DMS79 treated with DMSO at 0.1 percent for 48 hours (cell line): ENCODE results near the gene SYNE1.
"Not testable (repeated sequence)": the region's sequence is repeated elsewhere in the genome, so short reads cannot be mapped to it uniquely, and the experiment has no call there.

Experiments used
- DNase-seq: peaks from one replicate; lab custom pipeline; 2025; lab: John Stamatoyannopoulos, UW

SYNE1 gene

DNA sequence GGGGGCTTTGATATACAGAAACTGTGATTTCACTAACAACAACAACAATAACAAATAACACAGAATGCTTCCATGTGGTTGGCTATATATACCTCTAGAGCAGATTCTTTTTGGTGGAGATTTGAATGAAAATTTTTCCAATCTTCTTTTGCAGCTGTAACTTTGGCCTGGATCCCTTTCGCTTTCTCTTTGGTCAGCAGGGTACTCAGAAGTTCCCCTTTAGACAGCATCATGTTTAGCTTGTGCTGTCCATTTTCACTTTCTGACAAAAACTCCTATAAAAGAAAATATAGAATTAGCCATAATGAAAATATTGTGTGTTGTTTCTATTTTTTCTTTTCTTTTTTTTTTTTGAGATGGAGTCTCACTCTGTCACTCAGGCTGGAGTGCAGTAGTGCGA, 264.2 kb downstream of the SYNE1 start:
- no peak for DNase-seq

DNA sequence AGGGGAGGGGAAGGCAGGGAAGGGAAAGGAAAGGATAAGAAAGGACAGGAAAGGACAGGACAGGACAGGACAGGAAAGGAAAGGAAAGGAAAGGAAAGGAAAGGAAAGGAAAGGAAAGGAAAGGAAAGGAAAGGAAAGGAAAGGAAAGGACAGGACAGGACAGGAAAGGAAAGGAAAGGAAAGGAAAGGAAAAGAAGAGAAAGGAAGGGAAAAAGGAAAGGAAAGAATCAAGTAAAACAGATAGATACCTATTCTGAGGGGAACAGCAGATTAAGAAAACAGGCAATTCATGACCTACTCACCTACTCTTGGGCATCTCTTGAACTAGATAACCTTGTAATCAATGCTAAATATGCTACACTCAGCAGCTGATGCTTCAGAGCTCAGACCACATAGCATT, 265.4 kb downstream of the SYNE1 start:
- DNase-seq, result no peak

DNA sequence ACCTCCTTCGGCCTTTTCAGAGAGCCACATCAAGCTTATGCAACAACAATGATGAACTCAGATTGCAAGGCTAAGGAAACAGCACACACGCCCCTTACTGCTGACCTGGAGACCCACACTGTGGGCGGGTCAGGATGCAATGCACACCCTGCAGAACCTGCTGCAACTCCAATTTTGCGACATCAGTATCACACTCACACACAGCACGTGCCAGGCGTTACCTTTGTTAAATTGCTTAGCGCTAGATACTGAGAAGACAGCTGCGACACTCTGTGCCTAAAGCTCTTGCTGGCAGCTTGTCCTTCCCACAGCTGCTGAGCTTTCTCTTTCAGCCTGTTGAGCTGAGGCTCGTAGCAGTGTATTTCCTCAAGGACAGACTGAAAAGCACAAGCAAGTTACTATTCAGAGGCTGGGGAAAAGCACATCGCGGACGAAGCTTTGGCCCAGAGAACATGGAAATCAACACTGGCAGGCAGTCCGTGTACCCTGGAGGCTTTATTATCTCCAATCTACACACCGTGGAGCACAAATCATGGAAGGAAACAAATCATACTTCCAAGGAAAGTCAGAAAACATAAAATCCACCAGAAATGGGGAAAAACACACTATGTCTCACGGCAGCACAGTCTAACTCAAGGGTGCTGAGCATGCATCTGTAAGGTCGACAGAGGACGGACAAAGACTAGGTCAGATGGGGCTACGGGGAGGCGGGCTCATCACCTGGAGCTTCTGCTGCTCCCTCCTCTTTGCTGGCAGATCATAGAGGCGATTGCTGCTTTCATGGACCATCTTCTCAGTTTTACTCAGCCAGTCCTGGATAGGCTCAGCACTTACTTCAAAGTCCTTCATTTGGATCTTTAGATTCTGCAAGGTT, 268.2 kb downstream of the SYNE1 start:
- DNase-seq, result no peak

GRCh38 chr6:152364866-152365265, 272.3 kb downstream of the SYNE1 start:
- no peak for DNase-seq

GRCh38 chr6:152360034-152360433, 277.1 kb downstream of the SYNE1 start:
- no peak for DNase-seq

DNA sequence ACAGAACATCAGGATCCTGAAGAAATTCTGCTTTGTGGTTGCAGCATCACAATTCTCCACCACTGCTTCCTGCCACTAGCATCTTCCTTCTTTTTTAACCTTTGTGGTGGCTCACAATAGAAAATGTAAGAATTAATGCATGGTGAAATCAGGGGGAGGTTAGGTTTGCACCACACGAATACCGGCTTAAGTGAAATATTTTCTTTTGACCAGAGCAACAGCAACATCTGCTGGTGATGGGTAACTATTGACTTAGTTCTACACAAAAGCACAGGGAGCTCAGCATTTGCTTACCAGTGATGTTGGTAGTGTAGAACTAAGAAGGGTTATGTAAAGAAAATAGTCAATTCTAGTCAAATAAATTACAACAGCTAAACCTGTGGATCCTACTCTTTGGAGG, 280.5 kb downstream of the SYNE1 start:
- no peak for DNase-seq

- no peak for DNase-seq
These were observed 281.1 kb downstream of the SYNE1 start for GRCh38 chr6:152356016-152356415.

GRCh38 chr6:152355166-152355565, 282.0 kb downstream of the SYNE1 start:
- DNase-seq, result no peak

- DNase-seq, result no peak
These were observed 283.7 kb downstream of the SYNE1 start for GRCh38 chr6:152353440-152353839.

DNA sequence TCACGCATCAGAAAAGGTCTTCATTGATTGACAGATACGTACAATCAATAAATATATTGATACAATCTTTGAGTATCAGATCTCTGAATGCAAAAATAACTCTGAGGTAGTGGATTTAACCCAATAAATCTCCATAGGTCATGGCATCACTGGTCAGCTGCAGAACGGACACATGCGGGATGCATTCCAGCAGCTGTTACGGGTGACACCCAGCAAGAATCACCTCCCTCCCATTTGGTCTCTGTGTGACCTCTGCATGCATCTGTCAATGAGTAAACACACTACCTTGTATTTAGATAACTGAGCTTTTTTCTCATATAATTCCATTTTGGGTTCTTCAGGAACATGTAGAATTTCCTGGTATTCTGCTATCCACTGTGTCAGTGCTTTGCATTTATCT, 285.4 kb downstream of the SYNE1 start:
- DNase-seq, result no peak

DNA sequence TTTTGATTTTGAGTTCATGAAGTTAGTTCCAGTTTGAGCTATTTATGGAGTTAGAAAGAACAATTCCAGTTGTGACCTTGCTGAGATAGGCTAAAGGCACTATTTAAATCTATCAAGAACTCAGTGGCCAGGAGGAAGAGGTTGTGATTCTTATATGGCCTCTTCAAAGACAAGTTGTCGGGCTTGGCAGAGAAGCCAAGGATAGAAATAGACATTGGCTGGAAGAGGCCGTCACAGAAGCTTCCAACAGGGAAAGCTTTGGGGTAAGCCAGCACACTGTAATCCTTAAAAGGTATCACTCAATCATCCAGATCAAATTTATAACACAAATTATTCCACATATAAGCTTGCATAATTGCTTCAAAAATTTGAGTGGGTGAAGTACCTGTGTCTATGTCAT, 286.1 kb downstream of the SYNE1 start:
- DNase-seq, result no peak

DNA sequence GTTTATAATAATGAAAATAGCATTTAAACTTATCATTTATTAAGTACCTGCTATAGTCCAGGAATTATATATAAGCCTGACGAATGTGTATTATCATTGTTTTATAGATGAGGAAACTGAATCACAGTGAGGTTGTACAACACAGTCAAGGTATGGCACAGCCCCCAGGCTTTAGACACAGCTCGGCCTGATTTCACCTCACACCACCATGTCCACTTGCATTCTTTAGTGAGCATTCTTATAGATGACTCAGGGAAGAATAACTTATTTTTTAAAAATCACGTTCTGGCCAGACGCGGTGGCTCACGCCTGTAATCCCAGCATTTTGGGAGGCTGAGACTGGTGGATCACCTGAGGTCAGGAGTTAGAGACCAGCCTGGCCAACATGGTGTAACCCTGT, 289.0 kb downstream of the SYNE1 start:
- DNase-seq, result no peak

GRCh38 chr6:152343735-152344360, 293.3 kb downstream of the SYNE1 start:
- DNase-seq, result no peak

- DNase-seq, result no peak
These were observed 295.6 kb downstream of the SYNE1 start for GRCh38 chr6:152341596-152341995.

- DNase-seq, result no peak
These were observed 298.6 kb downstream of the SYNE1 start for GRCh38 chr6:152338335-152339125.

DNA sequence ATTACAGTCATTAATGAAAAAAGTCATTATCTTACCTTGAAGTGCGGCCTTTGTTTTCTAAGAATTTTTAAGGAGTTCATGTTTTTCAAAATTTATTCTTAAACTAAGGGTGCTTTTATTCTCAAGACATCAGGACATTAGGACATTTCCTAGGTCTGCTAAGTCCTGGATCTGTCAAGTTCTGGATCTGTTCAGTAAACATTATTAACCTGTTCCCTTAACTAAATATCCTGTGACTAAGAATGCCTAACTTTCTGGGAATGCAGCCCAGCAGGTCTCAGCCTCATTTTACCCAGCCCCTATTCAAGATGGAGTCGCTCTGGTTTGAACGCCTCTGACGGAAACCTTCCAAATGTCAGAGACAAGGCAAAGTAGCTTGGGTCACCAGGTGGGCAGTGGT, 302.6 kb downstream of the SYNE1 start:
- no peak for DNase-seq

- no peak for DNase-seq
These were observed 306.2 kb downstream of the SYNE1 start for GRCh38 chr6:152330961-152331360.

DNA sequence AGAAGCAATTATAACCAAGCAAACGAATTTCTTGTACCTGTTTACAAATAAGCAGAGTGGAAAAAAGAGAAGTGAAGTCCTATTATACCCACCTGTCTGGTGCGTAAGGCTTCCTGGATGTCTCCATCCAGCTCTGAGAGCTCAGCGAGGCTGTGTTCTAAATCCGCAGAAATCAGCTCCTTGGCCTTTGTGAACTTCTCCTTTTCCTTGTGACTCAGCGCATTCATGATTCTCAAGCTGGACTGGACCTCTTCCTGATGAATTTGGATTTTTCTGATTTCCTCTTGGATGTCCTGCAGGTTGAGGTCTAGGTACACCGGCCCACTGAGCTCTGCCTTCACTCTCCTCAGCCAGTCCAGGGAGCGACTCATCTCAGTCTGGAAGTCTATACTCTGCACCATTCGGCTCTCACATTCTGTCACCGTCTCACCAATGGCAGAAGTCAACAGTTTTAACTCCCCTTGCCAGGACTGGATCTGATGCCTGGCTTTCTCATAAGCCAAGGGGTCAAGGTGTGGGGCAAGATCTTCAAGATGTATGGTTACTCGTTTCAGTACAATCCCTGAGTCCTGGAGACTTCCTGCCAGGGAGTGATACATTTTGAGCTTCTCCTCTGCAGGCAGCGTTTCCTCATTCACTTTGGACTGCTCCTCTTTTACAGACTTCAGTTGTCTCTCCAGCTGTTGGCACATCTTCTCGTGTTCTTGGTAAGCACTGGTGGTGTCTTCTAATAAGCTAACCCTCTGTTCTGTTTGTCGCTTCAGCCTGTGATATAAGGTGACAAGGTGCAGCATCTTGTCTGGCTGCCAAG, 307.3 kb downstream of the SYNE1 start:
- DNase-seq, result no peak

- not testable (repeated sequence) for DNase-seq
These were observed 309.0 kb downstream of the SYNE1 start for GRCh38 chr6:152328200-152328599.

DNA sequence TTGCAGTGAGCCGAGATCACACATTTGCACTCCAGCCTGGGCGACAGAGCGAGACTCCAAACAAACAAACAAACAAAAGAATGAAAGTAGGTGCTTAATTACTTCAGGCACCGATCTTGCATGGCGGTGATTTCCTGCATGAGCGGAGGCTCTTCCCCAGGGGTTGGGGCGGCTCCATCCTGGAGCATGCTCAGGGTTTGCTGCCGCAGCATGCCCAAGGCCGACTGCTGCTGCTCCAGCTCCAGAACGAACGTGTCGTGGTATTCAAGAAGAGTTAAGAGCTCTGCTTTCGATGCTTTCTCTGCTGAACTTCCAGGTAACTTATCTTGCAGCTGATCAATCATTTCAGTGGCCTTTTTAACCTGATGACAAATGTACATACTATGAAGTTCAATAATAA, 313.8 kb downstream of the SYNE1 start:
- no peak for DNase-seq

- DNase-seq, result no peak
These were observed 318.9 kb downstream of the SYNE1 start for GRCh38 chr6:152318278-152318677.

GRCh38 chr6:152316024-152316423, 321.1 kb downstream of the SYNE1 start:
- DNase-seq, result no peak
